ENCODE measurements around the gene ADIRF.
"Not testable (repeated sequence)": the region's sequence is repeated elsewhere in the genome, so short reads cannot be mapped to it uniquely, and the experiment has no call there.

Gene ADIRF

DNA sequence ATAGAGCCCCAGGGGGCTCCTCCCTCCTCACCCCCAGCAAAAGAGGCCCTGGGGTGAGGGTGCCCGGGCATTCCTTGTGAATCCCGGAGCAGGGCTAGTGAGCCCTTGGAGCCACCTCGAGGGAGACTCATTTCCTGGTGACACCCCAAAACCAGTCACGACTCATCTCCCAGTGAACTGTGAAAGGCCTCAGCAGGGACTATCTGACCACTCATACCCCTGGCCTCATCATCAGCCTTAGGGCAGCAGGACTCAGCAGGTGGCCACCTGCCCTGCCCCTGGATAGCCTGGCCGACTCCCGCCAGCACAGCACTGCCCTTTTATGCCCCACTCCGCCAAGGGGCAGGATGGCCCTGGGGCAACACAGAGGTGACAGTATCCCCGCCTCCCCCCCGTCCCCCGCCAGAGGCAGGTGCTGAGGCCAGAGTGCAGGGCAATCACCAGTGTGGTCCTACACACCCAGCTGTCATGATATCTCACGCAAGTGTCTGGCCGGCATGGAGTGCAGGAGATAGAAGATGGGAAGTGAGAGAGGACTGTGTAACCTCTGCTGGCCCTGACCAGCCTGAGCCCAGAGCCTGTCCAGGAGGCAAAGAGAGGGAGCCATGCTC lies 6.7 kb upstream of the ADIRF start:
- no peak for DNase-seq

- no peak for DNase-seq
Measured at GRCh38 chr10:86962136-86962980, 5.9 kb upstream of the ADIRF start.

DNA sequence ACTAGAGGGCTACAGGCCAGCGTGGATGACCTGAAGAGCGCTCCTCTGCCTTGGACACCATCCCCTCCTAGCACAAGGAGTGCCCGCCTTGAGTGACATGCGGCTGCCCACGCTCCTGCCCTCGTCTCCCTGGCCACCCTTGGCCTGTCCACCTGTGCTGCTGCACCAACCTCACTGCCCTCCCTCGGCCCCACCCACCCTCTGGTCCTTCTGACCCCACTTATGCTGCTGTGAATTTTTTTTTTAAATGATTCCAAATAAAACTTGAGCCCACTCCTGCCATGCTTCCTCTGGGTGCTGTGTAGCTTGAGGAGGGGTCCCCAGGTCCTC lies 5.3 kb upstream of the ADIRF start:
- no peak for DNase-seq

DNA sequence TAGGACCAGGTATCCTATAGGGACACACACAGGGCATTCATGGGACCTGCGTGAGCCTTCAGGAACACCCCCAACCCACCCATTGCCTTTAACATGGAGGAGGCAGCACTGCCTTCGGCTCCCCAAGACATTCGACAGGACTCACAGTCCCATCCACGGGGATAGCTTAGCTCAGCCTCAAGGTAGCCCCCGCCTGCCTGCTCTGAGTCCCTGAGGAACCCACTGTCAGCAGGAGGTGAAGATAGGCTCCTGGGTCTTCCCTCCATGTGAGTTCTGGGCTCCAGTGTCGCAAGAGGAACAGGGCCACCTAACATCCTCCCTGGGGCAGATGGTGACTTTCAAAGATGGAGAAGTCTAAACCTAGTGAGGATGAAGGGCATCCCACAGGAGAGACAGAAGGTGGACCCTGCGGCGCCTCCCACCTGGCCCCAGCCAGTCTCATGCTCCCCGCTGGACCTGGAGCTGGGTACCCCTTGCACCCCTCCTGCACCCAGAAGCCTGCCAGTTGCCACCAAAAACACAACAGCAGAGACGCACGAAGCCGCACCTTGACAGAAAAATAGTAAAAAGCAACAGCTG lies 4.9 kb upstream of the ADIRF start:
- no peak for DNase-seq

DNA sequence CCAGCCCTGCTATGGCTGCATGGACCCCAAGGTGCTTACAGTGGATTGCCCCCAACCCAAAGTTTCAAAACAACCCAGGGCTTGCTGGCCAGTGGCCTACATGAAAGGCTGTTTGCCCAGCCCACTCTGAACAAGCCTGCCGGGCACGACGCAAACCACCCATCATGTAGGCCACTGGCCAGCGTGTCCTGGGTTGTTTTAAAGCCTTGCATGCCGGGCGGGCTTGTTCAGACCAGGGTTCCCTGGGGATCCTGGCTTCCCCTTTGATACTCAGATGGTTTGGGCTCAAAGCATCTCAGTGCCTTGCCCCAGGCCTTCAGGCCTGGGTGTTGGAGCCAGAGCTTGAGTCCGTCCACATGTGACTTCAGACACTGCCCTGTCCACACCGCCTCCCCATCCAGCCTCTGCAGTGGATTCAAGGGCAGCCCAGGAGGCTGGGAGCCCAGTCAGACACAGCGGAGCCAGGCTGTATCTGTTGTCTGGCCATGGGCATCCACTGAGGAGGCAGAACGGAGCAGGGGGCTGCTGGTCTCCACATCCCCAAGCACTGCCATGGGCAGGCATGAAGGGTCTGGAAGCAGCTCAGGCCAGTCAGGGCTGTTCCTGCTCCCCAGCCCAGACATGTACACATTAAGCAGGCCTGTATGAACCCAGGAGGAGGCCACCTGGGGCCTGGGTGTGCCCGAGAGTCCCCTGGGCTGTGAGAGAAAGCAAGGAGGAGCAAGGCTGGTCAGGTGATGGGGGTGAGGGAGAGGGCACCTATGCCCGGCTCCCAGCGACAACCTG lies 4.0 kb upstream of the ADIRF start:
- DNase-seq, result no peak

DNA sequence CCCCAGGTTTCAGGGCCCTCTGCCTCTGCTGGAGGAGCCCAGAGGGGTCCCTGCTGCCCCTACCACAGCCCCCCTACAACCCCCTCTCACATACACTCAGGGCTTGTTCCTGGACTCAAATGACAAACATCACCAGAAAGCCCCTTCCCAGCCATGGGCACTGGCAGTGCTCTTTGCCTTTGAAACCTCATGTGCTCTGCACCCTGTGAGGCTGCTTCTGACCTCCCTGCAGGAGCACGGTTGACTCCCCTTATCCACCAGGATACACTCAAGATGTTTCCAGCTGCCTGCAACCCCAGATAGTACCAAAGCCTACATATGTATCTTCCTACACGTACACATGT lies 3.5 kb upstream of the ADIRF start:
- DNase-seq, result no peak

DNA sequence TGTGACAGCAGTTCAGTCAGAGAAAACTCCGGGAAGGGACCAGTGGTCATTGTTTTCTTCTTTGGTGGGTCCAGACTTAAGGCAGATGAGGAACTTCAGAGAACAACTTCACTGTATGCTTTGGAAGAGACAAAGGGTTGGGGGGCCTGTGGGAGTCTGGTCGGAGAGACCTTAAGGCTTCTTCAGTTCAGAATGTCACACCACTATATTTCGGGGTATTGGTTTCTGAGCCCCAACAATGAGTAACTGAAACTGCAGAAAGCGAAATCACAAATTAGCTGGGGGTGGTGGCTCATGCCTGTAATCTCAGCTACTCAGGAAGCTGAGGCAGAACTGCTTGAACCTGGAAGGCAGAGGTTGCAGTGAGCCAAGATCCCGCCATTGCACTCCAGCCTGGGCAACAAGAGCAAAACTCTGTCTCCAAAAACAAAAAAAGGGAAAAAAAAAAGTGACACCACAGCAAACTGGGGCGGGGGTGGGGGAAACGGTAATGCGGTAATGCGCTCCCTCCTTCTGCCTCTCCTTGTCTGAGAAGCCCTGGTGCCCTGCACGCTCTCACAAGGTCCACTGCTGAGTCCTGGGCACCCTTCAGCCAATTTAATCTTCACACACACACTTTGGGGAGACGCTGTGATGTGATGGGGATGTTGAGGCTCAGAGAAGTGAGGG lies 2.2 kb upstream of the ADIRF start:
- no peak for DNase-seq

DNA sequence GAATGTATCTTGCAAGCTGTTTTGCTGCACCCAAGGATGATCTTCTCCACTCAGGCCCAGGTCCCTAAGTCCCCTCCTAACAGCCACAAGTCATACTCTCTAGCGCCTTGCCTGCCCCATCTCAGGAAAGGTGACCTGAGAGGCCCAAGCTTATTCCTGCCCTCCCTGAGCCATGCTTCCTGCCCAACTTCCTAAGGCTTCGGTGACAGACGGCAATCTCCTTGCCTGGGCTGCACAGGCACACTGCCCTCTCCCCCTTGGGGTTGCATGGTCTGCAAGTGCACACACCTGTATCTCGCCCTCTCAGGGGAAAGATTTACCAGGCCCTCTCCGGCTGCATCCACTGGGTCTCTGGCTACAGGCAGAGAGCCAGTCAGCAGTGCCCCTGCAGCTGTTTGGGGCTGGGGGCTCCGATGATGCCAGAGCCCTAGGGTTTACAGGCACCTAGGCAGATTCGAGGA lies 771 bp upstream of the ADIRF start:
- DNase-seq, result no peak

DNA sequence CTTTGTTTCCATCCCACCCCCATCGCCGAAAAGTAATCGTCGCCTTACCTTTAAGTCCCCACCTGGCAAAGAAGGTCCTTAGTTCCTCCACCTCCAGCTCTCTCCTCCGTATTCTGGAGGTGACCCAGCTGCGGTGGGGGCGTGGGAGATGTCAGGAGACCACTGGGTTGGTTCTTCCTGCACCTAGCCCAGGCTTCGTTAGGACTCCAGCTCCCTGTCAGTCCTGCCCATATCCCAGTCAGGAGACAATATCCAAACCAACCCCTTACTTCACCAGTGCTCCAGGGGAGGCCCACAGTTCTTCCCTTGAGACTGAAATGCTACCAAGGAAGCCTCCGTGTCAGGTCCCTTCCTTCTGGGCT lies 693 bp downstream of the ADIRF start:
- DNase-seq, result no peak

GRCh38 chr10:86969421-86970041 lies 1.2 kb downstream of the ADIRF start:
- no peak for DNase-seq

GRCh38 chr10:86970162-86970981 lies 2.1 kb downstream of the ADIRF start:
- DNase-seq, result peak; percentile 36

DNA sequence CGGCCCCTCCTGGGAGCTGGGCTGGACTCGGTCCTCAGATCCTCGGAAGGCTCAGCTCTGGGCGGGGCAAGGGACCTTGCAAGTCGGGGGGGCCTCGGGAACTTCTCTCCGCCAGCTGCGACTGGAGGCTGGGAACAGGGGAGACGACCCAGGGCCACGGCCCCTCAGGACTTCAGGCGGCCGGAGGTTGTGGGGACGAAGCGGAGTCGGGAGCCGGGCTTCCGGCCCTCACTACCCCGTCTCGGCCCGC lies 2.6 kb downstream of the ADIRF start:
- no peak for DNase-seq

DNA sequence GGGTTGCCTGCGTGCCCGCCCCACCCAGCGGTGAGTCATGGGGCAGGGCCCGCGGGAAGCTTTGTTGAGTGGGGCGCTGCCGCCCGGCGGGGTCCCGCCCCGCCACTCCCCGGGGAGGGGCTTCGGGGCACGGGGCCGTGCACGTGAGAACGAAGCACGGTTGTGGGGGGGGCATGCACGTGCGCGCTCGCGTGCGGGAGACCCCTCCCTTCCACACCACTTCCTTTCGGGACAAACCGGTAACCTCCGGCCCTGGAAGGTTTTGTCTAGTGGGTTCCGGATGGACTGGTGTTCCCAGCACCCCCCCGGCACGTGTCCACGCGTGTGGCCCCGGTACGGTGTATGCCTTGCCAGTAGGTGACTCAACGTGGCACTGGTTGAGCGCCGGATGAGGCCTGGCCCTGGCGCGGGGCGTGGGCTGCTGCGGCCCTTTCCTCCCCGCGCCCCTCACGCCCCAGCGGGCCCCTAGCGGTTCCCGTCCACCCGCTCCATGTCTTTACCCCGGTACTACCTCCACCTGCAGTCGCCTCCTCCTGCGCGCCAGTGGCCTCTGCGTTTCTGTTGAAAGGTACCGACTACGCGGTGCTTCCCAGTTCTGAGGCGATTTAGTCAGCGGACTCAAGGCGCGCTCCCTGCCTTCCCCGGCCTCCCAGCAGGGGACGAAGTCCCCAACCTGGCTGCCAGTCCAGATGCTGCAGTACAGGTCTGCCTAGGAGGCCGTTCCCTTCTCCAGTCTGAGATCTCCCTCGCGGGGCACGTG lies 3.1 kb downstream of the ADIRF start:
- peak; percentile 96 for DNase-seq

DNA sequence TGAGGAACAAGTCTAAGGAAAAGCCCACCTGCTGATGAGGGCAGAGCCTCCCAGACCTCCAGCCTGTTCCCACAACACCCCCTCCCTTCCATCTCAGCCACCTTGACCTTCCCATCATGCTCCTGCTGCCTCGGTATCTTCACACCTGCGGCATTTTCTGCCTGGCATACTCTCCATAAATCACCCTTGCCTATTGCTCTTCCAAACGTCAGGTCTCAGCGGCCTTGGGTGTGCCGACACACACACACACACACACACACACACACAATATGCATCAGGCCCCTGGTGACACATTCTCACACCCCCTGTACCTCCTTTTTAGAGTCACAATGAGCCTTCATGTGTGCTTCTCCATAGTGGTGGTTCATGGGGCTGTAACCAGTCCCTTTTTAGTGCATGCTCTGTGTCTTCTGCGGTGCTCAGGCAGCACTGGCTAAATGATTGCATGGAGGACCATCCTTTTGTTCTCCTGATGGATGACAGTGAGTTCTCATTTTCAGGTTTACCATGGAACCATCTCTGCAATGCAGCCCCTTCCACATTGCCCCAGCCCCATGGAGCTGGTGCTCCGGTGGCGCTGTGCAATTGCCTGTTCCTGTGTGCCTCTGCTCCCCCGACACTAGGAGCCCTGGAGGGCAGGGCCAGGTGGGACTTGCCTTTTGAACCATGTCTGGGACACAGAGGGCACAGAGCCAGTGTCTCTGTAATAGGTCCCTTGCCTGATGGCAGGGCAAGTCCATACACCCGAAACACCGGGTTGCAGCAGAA lies 4.5 kb downstream of the ADIRF start:
- no peak for DNase-seq

GRCh38 chr10:86974484-86974883 lies 6.2 kb downstream of the ADIRF start:
- no peak for DNase-seq

- DNase-seq, result no peak
Measured at GRCh38 chr10:86976362-86977056, 8.2 kb downstream of the ADIRF start.

DNA sequence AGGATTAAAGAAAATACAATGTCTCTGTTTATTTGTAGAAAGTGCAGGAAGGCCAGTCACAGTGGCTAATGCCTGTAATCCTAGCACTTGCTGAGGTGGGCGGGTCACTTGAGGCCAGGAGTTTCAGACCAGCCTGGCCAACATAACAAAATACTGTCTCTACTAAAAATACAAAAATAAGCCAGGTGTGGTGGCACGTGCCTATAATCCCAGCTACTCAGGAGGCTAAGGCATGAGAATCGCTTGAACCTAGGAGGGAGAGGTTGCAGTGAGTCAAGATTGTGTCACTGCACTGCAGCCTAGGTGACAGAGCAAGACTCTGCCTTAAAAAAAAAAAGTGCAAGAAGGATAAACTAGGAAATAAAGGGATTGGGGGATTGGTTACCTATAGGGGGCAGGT lies 10.2 kb downstream of the ADIRF start:
- not testable (repeated sequence) for DNase-seq

DNA sequence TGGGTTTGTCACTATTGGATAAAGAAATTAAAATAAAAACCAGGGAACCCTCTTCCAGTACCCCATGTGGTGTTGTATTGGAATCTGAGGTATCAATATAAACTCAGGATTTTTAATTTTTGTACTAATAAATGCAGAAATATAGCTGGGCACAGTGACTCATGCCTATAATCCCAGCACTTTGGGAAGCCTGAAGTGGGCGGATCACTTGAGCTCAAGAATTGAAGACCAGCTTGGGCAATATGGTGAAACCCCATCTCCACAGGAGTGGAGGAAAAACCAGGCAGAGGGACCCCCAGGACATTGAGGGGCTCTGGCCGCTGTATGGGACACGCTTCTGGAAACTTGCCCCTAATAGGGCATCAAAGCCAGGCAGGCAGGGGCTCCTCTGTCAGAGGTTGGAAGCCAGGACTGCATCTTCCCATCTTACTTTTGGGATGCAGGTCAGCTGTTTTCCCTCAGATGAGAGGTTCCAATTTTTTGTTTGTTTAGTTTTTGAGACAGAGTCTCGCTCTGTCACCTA lies 11.1 kb downstream of the ADIRF start:
- DNase-seq, result no peak

DNA sequence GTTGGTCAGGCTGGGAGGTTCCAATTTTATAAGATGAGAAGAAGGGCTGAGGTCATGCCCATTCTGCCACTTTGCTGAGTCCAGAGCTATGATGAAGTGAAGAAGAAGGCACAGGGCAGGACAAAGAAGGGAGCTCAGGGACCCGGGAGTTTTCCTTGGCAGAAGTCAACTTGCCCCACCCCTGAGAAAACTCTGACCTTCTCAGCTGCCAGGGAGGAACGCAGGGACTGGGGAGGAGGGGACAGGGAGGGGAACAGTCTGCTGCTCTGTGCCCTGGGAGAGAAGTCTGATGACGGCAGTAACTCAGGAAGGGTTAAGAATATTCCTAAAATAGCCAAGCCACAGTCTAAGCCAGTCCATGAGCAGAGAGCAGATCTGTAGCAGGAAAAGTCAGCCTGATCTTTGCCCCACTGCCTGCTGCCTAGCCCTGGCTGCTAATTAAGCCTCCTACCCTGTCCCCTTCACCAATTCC lies 11.7 kb downstream of the ADIRF start:
- no peak for DNase-seq

All from activated T-cell treated with anti-CD3 and anti-CD28 coated beads, Interleukin-2, amount 50 U/mL, for 1 hour (primary cell).